GF-D8 (cell line): ENCODE data around the gene PCBP3.
"Not testable (repeated sequence)": the region's sequence is repeated elsewhere in the genome, so short reads cannot be mapped to it uniquely, and the experiment has no call there.

ENCODE experiments used
- DNase-seq: peaks from one replicate; lab custom pipeline; 2025; lab: John Stamatoyannopoulos, UW

PCBP3 gene

DNA sequence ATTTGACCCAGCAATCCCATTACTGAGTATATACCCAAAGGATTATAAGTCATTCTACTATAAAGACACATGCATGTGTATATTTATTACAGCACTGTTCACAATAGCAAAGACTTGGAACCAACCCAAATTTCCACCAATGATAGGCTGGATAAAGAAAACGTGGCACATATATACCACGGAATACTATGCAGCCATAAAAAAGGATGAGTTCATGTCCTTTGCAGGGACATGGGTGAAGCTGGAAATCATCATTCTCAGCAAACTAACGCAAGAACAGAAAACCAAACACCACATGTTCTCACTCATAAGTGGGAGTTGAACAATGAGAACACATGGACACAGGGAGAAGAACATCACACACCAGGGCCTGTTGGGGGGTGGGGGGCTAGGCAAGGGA, 165.1 kb downstream of the PCBP3 start:
- not testable (repeated sequence) for DNase-seq

DNA sequence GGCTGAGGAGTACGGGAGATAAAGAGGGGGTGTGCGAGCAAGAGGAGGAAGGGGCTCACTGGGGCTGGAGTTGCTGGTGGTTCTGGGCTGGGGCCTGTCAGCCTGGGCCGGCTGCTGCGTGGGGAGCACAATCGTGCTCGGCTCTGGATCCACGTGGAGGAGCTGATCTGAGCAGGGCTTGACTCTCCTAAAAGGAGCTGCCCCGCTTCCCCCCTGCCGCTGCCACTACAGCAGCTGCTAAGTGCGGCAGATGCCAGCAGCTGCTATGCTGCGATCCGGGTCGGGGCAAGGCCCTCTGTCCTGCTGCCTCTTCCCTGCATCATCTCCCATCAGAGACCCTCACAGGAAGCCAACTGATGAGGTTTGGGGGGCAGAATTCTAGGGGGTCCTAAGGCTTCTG, 165.9 kb downstream of the PCBP3 start:
- DNase-seq = no peak

DNA sequence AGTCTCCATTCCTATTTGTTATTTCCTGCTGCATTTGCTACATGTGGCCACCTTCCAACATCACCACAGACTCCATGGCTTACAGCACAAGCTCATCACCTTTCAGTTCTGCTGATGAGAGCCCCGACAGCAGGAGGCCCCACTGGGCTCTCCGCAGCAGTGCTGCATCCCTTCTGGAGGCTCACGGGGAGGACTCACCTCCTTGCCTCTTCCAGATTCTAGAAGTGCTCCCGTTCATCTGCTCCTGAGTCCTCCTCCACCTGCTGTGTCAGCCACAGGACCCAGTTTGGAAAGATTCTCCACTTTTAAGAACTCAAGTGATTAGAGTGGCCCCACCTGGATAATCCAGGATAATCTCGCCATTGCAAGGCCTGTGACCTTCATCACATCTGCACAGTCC, 167.6 kb downstream of the PCBP3 start:
- no peak for DNase-seq

DNA sequence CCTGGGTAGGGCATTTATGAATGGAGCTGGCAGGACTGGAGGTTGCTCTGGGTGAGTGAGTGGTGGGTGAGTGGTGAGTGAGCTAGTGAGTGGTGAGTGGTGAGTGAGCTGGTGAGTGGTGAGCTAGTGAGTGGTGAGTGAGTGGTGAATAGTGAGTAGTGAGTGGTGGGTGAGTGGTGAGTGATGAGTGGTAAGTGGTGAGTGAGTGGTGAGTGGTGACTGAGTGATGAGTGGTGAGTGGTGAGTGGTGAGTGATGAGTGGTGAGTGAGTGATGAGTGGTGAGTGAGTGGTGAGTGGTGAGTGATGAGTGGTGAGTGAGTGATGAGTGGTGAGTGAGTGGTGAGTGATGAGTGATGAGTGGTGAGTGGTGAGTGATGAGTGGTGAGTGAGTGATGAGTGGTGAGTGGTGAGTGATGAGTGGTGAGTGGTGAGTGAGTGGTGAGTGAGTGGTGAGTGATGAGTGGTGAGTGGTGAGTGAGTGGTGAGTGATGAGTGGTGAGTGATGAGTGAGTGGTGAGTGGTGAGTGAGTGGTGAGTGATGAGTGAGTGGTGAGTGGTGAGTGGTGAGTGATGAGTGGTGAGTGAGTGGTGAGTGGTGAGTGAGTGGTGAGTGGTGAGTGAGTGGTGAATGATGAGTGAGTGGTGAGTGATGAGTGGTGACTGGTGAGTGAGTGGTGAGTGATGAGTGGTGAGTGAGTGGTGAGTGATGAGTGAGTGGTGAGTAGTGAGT, 170.8 kb downstream of the PCBP3 start:
- DNase-seq = not testable (repeated sequence)

DNA sequence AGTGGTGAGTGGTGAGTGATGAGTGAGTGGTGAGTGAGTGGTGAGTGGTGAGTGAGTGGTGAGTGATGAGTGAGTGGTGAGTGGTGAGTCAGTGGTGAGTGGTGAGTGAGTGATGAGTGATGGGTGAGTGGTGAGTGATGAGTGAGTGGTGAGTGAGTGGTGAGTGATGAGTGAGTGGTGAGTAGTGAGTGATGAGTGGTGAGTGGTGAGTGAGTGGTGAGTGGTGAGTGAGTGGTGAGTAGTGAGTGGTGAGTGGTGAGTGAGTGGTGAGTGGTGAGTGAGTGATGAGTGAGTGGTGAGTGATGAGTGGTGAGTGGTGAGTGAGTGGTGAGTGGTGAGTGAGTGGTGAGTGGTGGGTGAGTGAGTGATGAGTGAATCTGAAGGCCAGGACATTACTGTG, 172.3 kb downstream of the PCBP3 start:
- not testable (repeated sequence) for DNase-seq

DNA sequence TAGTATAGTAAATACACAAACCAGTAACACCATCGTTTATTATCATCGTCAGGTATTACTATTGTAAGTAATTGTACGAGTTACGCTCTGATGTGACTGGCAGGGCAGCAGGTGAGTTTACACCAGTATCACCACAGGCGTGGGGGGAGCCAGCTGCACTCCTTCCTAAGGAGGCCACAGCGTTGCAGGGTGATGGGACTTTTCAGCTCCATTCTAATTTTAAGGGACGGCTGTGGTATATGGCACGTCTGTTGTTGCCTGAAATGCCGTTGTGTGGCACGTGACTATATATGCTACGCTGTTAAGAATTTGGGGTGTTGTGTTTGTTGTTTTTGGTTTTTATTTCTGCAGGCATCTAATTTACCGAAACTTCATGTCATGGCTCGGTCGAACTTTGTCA, 173.3 kb downstream of the PCBP3 start:
- no peak for DNase-seq

DNA sequence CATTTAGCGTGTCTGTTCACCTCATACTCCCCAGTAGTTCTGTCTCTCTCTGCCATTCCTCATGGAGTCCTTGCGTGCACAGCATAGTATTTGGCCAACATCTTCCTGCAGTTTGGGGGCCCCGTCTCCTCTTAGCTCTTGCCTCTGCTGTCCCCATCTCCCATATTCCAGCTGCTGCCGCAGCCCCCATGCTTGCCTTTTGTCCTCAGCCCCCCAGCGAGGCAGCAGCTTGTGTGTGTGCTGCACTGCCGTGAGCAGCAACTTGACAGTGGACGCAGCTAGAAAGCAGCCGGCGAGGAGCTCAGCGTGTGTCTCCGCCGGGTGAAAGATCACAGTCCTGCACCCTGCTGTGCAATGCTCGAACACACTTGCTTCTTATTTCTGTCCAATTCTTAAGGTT, 173.8 kb downstream of the PCBP3 start:
- no peak for DNase-seq

DNA sequence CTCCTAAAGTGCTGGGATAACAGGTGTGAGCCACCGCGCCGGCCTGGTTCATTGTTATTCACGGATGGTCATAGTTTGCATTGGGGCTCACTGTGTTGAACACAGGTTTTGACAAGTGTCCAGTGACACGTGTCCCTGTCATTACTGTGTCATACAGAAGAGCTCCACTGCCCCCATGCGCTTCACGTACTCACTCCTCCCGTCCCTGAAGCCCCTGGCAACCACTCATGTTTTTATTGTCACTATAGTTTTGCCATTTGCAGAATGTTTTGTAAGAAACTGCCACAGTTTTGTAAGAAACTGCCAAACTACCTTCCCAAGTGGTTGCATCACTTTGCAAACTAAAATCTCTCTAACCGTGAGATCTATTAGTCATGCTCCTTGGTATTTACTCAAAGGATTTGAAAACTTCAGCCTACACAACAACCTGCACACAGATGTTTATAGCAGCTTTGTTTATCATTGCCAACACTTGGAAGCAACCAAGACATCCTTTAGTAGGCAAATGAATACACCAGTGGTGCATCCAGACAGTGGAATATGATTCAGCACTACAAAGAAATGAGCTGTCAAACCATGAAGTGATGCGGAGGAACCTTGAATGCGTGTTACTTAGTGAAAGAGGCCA, 174.9 kb downstream of the PCBP3 start:
- peak; percentile 62 for DNase-seq

DNA sequence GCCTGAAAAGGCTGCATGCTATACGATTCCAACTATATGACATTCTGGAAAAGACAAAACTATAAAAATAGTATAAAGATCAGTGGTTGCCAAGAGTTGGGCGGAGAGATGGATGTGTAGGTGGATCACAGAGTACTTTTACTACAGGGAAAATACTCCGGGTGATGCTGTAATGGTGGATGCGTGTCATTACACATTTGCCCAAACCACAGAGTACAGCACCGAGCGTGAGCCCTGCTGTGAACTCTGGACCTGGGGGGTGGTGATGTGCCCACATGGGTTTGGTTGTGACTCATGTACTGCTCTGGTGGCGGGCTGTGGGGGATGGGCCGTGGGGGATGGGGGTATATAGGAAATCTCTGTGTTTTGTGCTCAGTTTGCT, 175.4 kb downstream of the PCBP3 start:
- no peak for DNase-seq

DNA sequence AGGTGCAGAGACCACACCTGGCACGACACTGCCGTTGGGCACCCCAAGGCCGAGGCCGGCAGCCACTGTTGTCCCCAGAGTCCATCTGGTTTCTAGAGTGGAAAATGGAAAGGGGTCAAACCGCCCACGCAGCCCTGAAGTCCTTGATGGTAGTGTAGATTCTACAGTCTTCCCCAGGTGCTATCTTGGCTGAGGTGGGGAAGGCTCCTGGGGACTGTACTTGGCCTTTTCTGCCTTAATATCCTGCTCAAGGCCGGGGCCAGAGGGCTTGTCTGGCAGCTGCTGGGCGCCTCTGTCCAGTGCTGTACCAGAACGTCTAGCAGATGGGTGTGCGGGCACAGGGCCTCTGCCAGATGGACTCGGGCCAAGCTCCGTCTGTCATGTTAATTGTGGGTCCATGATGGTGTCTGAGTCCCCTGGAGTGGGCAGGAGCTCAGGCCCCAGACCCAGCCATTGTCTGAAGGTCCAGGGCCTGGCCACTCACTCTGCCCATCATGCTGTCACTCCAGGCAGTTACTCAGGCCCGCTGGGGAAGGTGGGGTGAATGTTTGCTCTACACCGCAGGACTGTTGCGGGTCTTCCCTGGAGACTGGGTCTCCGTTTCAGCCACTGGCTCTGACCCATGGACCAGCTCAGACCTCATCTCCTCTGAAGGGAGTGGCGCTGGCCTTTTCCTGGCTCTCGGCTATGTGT, 176.1 kb downstream of the PCBP3 start:
- no peak for DNase-seq

DNA sequence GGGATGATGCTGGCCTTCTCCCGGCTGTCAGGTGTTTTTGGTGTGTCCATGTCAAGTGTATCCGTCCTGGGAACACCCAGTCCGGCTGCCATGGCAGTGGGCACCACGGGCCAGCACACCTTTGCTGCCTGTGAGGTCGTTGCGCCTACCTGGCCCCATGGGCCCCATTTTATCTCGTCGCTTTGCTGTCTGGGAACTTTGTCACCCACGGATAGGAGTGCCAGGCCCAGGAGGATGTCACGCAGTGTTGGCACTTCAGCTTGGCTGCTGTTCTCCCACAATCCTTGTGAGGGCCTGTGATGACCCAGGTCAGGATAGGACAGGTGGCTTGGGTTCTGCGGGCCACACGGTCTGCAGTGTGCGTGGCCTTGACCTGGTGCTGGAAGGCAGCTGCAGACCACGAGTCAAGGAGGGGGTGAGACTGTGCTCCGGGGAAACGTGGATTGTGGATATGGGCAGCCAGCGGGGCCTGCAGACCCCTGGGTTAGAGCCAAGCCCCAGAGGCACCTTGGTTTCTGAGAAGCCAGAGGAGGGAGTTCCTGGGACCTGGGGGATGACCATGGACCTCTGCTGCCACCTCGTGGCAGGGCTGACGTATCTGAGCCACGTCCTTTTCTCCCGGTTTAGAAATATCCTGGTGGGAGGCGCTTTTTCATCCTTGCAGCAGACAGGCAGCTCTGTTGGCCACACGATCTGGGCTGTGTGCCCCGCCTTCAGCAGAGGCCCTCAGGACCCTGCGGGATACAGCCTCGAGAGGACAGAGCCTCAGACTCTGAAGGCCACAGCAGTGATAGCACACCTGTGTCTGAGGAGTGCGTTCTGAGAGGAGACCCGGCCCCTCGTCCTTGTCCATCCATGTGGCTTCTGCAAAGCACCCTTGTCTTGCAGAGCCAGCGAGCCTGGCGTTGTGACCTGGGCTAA, 176.9 kb downstream of the PCBP3 start:
- peak; percentile 12 for DNase-seq

DNA sequence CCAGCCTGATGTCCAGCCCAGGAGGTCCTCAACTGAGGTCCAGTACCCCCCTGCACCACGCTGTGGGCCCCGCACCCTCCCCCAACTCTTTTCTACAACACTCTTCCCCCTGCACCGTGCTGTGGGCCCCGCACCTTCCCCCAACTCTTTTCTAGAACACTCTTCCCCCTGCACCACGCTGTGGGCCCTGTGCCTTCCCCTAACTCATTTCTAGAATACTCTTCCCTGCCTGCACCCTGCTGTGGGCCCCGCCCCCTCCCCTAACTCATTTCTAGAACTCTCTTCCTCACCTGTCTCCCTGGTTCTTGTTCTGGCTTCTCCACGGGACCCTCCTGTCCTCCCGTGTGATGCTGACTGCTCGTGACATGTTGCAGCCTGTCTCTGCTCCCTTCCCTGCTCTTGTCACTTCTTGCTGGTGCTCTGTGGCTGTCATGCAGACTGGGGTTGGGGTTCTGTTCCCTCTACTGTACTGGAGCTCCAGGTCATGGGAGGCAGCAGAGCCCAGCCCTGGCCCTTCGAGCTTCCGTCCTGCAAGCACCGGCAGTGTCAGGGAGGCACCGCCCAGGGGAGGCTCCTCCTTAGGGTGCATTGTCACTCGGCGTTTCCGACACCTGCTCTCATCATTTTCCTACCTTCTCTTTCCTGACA, 177.9 kb downstream of the PCBP3 start:
- no peak for DNase-seq

DNA sequence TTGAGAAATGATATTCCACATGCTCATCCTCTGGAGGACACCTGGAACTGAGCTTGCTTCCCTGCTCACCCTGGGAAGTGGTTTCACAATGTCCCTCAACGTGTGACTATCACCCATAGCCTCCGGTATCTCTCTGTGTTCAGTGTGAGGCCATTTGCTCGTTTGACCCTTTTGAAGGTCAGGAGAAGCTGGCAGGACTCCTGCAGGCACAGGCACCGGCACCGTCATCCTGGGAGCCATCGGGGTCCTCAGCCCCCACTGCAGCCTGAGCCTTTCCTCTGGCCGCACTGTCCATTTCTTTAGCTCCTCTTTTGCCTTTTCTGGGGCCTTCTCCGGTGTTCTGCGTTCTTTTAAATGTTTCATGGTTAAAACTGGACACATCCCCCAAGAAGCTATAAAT, 178.5 kb downstream of the PCBP3 start:
- no peak for DNase-seq

DNA sequence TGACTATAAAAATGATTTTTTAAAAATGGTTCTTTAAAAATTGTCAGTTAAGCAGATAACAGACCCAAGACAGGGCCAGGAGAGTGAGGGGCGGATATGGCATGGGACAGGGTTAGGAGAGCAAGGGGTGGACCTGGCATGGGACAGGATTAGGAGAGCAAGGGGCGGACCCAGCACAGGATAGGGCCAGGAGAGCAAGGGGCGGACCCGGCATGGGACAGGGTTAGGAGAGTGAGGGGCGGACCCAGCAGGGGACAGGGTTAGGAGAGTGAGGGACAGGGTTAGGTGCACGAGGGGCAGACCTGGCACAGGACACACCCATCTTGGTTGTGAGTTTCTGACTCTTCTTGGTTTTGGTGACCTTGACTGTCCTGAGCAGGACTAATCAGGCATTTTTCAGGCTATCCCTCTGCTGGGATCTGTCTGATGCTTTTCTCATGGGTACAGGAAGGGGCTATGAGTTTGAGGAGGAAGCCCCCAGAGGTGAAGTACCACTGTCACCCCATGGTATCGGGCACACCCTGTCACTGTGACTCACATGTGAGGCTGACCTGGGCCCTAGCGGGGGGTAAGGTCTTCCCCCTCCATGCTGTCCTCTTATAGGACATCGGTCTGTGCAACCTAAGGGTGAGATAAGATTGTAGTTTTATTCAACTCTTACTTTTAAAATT, 179.0 kb downstream of the PCBP3 start:
- DNase-seq = no peak

DNA sequence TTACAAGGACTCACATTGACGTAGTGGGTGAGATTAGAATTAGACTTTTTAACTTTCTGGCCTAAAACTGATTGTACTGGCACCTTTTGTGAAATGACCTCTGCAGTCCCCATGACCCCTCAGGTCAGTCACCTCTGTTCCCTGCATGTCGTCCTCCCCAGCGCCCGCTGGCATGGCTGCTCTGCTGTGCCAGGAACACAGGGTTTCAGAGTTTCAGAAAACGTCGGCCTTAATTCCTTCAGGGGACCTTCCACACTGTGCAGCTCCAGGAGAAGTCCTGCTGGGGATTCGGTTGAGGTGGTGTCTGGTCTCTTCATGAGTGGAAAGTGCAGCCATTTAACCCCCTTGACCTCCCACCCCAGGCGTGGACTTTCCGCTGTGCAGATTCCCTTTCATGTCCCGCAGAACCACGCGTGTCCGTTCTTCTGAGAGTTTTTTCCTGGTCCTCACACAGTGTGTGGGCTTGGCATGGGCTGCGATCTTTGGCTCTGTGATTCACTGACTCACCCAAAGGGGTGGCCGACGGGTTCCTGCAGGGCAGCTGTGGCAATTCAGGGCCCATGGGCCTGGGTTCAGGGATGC, 179.7 kb downstream of the PCBP3 start:
- DNase-seq = no peak

DNA sequence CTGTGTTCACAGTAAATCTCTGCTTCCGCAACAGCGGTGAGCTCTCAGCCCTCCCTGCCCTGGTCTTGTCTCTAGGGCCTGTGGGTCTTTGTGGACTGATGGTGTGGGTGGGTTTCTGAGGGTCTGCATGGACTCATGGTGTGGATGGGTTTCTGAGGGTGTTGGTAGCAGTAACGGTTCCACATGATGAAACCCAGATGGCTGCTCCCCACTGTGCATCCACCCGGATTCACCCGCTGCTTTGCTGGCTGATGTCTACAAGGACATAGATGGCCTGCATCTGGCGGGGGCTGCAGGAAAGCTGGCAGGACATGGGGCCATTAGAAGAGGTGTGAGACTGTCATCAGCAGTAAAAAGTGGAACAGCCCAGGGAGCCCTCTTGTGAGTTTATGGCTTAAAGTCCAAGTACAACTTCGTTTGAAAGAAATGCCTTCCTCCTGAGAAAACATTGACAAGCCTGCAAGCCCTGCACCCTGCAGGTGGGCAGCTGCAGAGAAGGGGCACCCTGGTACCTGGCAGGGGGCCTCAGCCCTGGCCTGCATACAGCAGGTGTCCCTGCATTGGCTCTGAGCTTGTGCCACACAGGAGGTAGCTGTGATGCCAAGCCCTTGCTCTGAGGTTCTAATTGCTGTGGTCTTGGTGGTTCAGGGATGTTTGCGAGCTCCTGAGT, 181.2 kb downstream of the PCBP3 start:
- no peak for DNase-seq

DNA sequence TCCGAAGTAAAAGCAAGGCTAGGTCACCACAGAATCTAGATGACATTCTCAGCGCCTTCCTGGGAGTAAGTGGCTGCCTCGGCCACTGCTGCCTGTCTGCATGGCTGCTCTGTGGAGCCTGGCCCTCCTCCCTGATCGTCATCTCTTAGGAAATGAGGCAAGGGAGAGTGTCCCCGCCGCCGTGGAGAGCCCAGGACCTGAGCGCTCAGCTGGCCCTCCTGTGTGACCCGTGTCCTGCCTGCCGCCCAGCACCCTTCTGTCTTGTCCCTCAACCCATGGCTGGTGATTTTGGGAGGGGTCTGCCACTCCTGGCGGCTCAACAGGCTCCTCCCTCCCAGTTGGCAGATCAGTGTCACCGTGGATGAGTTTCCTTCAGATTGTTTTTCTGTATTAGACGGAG, 181.7 kb downstream of the PCBP3 start:
- DNase-seq = no peak

DNA sequence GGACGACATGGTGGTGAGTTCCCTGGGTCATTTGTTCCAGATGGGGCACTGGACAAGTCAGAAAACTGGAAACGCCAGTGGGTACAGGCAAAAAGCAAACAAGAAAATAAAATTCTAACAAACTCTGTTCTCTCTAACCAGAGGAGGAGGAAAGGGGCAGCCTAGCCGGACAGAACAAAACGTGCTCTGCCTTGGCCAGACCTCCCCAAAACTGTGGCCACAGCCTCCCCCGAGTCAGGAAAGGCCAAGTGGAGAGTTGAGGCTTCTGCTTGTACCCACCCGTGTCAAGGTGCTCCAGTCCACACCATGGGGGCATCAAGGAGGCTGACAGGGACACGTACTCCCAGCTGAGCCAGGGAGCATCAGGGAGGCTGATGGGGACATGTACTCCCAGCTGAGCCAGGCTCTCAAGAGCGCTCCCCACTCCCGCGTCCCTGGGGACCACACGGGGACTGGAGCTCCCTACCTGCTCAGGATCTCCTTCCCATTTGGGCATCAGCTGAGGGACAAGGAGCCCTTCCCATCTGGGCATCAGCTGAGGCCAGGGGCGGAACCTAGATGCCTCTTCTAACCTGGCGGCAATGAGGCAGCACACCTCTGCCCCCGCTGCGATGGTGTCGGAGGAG, 183.3 kb downstream of the PCBP3 start:
- DNase-seq = no peak

DNA sequence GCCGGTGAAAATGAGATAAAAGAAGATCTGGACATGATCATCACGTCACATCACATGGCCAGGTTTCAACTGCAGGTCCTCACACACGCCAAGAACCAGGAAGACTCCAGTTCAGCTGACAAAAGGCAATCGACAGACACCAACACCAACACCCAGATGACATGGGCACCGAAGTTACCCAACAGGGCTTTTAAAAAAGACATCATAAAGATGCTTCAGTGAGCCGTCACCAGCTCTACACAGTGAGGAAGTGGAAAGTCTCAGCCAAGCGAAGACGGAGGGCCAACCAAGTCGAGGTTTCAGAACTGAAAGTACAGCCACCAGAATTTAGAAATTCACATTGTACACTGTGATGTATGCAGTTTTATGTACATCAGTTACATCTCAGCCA, 183.8 kb downstream of the PCBP3 start:
- DNase-seq = no peak
